PC-3 (cell line): ENCODE results near the gene CIAPIN1. TPM values are rescaled to one million over a fixed set of nuclear protein-coding genes. Genes with fewer than 3 reads are reported as not detected.

Experiments
- ATAC-seq: fragments of 200-7000 bp; cut with Tn5 transposase; 2 replicates; pipeline ENCODE4 v1.9.1; 2020; ENCODE audit warnings: mild to moderate bottlenecking, moderate library complexity
- BruUV-seq: library from RNA; stranded (reverse); fragments of 400-500 nt; replicated peaks from 2 replicates; lab custom pipeline; 2021; lab: Mats Ljungman, UMichigan
- CTCF ChIA-PET: fragments of 300-600 bp; sonication (Branson Sonifier 250); formaldehyde crosslinking; loops from one replicate; lab custom pipeline; 2022; ENCODE audit warnings: antibody characterized with exemption; lab: Charles Lee
- POLR2A ChIA-PET: fragments of 300-600 bp; sonication (Branson Sonifier 250); formaldehyde crosslinking; loops from one replicate; lab custom pipeline; 2022; ENCODE audit warnings: antibody characterized with exemption; ENCODE audit not compliant: unreplicated experiment; lab: Charles Lee
- DNase-seq: peaks from one replicate; pipeline ENCODE4 v3.0.0-alpha.2; 2015
- H2AFZ ChIP-seq: fragments of 300-600 bp; sonication (generic); 2 replicates; pipeline ENCODE4 v1.6.0; 2016; ENCODE audit warnings: antibody characterized with exemption, low read length
- H3F3A ChIP-seq: fragments of 300-600 bp; sonication (generic); one replicate; pipeline ENCODE4 v1.6.0; 2017; ENCODE audit warnings: antibody characterized with exemption, low read length, control low read depth, mild to moderate bottlenecking; ENCODE audit not compliant: unreplicated experiment
- H3K27ac ChIP-seq: fragments of 300-600 bp; sonication (generic); 2 replicates; pipeline ENCODE4 v1.5.1; 2016; ENCODE audit warnings: mild to moderate bottlenecking, low read length
- H3K27me3 ChIP-seq: fragments of 300-600 bp; sonication (generic); 2 replicates; pipeline ENCODE4 v1.6.1; 2016; ENCODE audit warnings: low read length, mixed read lengths
- H3K36me3 ChIP-seq: fragments of 300-600 bp; sonication (generic); 2 replicates; pipeline ENCODE4 v1.6.1; 2016; ENCODE audit warnings: low read depth, mixed run types, low read length, mixed read lengths
- H3K4me1 ChIP-seq: fragments of 300-600 bp; sonication (generic); 2 replicates; pipeline ENCODE4 v1.5.1; 2016; ENCODE audit warnings: low read length; ENCODE audit not compliant: insufficient read depth
- H3K4me2 ChIP-seq: fragments of 300-600 bp; sonication (generic); 2 replicates; pipeline ENCODE4 v1.6.0; 2016; ENCODE audit warnings: low read length
- H3K4me3 ChIP-seq: fragments of 300-600 bp; sonication (generic); 2 replicates; pipeline ENCODE4 v1.5.1; 2016; ENCODE audit warnings: mild to moderate bottlenecking, low read length, mixed read lengths
- H3K79me2 ChIP-seq: fragments of 300-600 bp; sonication (generic); 2 replicates; pipeline ENCODE4 v1.6.1; 2017; ENCODE audit warnings: low read length, mixed read lengths
- H3K9ac ChIP-seq: fragments of 300-600 bp; sonication (generic); 2 replicates; pipeline ENCODE4 v1.6.0; 2016; ENCODE audit warnings: mild to moderate bottlenecking, low read length
- H3K9me2 ChIP-seq: fragments of 300-600 bp; sonication (generic); replicated peaks from 2 replicates; pipeline ENCODE4 v1.6.1; 2016; ENCODE audit warnings: mixed run types, low read length, mixed read lengths
- H3K9me3 ChIP-seq: fragments of 300-600 bp; sonication (generic); 2 replicates; pipeline ENCODE4 v1.6.1; 2016; ENCODE audit warnings: low read length, mixed read lengths
- H4K20me1 ChIP-seq: fragments of 300-600 bp; sonication (generic); 2 replicates; pipeline ENCODE4 v1.6.1; 2016; ENCODE audit warnings: low read length, mixed read lengths
- CTCF ChIP-seq: fragments of 300-600 bp; sonication (generic); conservative IDR thresholded peaks from 2 replicates; pipeline ENCODE4 v1.5.1; 2017; ENCODE audit warnings: antibody characterized with exemption, low read depth, mild to moderate bottlenecking, low read length
- EZH2 ChIP-seq: fragments of 300-600 bp; sonication (generic); IDR thresholded peaks from one replicate; pipeline ENCODE4 v1.6.1; 2017; ENCODE audit warnings: antibody characterized with exemption, mild to moderate bottlenecking, low read length; ENCODE audit not compliant: unreplicated experiment
- EZH2phosphoT487 ChIP-seq: fragments of 300-600 bp; sonication (generic); IDR thresholded peaks from 2 replicates; pipeline ENCODE4 v1.6.1; 2018; ENCODE audit warnings: mild to moderate bottlenecking, antibody characterized with exemption, low read length, borderline replicate concordance
- intact Hi-C: fragments of 100-400 bp; cut with micrococcal nuclease; formaldehyde crosslinking; loops from 2 replicates; pipeline ENCODE4 v1.9.0; 2023
- total RNA-seq: library from RNA; depleted of rRNA; stranded (reverse); fragments of >200 nt; gene quantifications from 2 replicates; pipeline ENCODE4 v1.2.3, GENCODE V29; 2014

The CIAPIN1 gene
- total RNA-seq, 1 experiment from 2014 or later, result 48.6 TPM

- Histone ChIP-seq H3K4me3 (no peak overlapping the region), H3K27me3 (no peaks in the 10 kb centered on the region), H3K27ac (no peak overlapping the region), H3K4me1 (no peaks in the 10 kb centered on the region), H3K4me2 (no peak overlapping the region), H3K36me3 (no peaks in the 10 kb centered on the region), H3K79me2 (no peaks in the 10 kb centered on the region), H3K9me2 (no peaks in the 10 kb centered on the region), H3K9ac (no peak overlapping the region), H3K9me3 (no peaks in the 10 kb centered on the region), H2AFZ (no peak overlapping the region), H3F3A (no peaks in the 10 kb centered on the region), H4K20me1 (no peaks in the 10 kb centered on the region)
- intact Hi-C loops, result no loop called here
- DNase-seq, result no peak
- POLR2A ChIA-PET, result interaction anchor here (0.6 kb wide), 1 partner anchor 189 kb away, joined by 10 read pairs; no protein-coding TSS in a partner anchor
- CTCF ChIA-PET, result no interaction called here
- ATAC-seq, result no peak
- BruUV-seq, result no TSS peak
- TF ChIP-seq EZH2phosphoT487 (no peak), CTCF (no peak)
Observed at GRCh38 chr16:57391708-57392107, 55.5 kb downstream of the CIAPIN1 start.

- H3K9ac ChIP-seq, result no peak overlapping the region
- no peaks in the 10 kb centered on the region for H4K20me1 ChIP-seq
- H3K9me3 ChIP-seq, result no peaks in the 10 kb centered on the region
- intact Hi-C loops, result no loop called here
- CTCF ChIA-PET, result no interaction called here
- no peak for TF ChIP-seq EZH2phosphoT487
- TF ChIP-seq CTCF, result no peak
- TF ChIP-seq EZH2, result no peak
- H3F3A ChIP-seq, result no peaks in the 10 kb centered on the region
- no peak for DNase-seq
- no peak overlapping the region for H3K27ac ChIP-seq
- H3K27me3 ChIP-seq, result no peaks in the 10 kb centered on the region
- no peak overlapping the region for H2AFZ ChIP-seq
- no peak overlapping the region for H3K4me2 ChIP-seq
- H3K4me3 ChIP-seq, result no peak overlapping the region
- H3K9me2 ChIP-seq, result no peaks in the 10 kb centered on the region
- BruUV-seq, result no TSS peak
- H3K79me2 ChIP-seq, result no peaks in the 10 kb centered on the region
- ATAC-seq, result no peak
- POLR2A ChIA-PET, result no interaction called here
- H3K4me1 ChIP-seq, result no peaks in the 10 kb centered on the region
- H3K36me3 ChIP-seq, result no peaks in the 10 kb centered on the region
Observed at GRCh38 chr16:57391300-57391699, 55.9 kb downstream of the CIAPIN1 start.

- no peaks in the 10 kb centered on the region for H3K79me2 ChIP-seq
- no peak overlapping the region for H3K4me3 ChIP-seq
- no peaks in the 10 kb centered on the region for H3K36me3 ChIP-seq
- H3K27me3 ChIP-seq, result no peaks in the 10 kb centered on the region
- H3K4me2 ChIP-seq, result no peak overlapping the region
- BruUV-seq, result no TSS peak
- TF ChIP-seq EZH2phosphoT487, result no peak
- TF ChIP-seq CTCF, result no peak
- no peak for TF ChIP-seq EZH2
- CTCF ChIA-PET, result no interaction called here
- no peak overlapping the region for H3K9ac ChIP-seq
- intact Hi-C loops, result no loop called here
- no peaks in the 10 kb centered on the region for H4K20me1 ChIP-seq
- H3K9me2 ChIP-seq, result no peaks in the 10 kb centered on the region
- POLR2A ChIA-PET, result no interaction called here
- no peaks in the 10 kb centered on the region for H3K4me1 ChIP-seq
- ATAC-seq (no peak), DNase-seq (no peak)
- no peaks in the 10 kb centered on the region for H3F3A ChIP-seq
- H2AFZ ChIP-seq, result no peak overlapping the region
- H3K9me3 ChIP-seq, result no peaks in the 10 kb centered on the region
- no peak overlapping the region for H3K27ac ChIP-seq
Observed at GRCh38 chr16:57390636-57391295, 56.4 kb downstream of the CIAPIN1 start.
